GM06990 (cell line): Measurements from ENCODE around the gene ADAMTS3.
A peak's percentile ranks its signal among the peaks of the same experiment; 100 is the strongest.

ENCODE experiments used
- DNase-seq: peaks from one replicate; pipeline ENCODE4 v3.0.0-alpha.2; 2011; ENCODE audit not compliant: insufficient read length; ENCODE audit errors: extremely low read depth
- H3K27me3 ChIP-seq: replicated peaks from 2 replicates; pipeline ENCODE4 v1.6.0; 2011; ENCODE audit warnings: low read length; ENCODE audit not compliant: control insufficient read depth, insufficient read depth
- H3K36me3 ChIP-seq: 2 replicates; pipeline ENCODE4 v1.5.1; 2011; ENCODE audit warnings: low read length; ENCODE audit not compliant: control insufficient read depth, insufficient read depth
- H3K4me3 ChIP-seq: replicated peaks from 2 replicates; pipeline ENCODE4 v1.5.1; 2011; ENCODE audit warnings: low read depth, mild to moderate bottlenecking, control low read depth, low read length
- TF ChIP-seq, protein P1 (sequence below): IDR thresholded peaks from 2 replicates; pipeline ENCODE4 v1.5.1; 2011; ENCODE audit warnings: low read length, control low read depth, mild to moderate bottlenecking, inconsistent platforms; ENCODE audit not compliant: insufficient read depth, poor library complexity, severe bottlenecking

ADAMTS3 gene

DNA sequence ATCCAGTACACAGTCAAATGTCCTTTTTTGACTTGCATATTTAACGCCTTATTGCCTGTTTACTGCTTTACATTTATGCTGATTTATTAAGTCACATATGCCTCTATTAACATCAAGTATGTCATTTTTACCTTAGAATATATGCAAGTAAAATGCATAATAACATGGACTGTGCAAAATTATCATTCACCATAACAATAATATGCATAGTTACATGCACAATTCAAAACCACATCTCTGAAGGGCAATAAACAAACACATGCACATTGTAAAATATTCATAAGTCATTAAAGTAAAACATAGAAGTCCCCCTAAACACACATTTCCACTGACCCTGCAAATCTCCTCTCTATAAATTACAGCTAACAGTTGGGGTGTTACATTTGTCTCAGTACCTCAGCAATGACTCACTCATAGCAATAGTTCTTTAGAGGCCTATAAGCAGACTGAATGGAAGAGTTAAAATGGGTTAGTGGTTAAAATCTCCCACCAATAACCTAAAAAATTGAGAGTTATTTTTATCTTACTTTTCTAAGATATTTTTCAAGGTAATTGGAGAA, 61.1 kb downstream of the ADAMTS3 start:
- Histone ChIP-seq H3K27me3 (no peaks in the 10 kb centered on the region), H3K36me3 (no peaks in the 10 kb centered on the region), H3K4me3 (no peak overlapping the region)
- DNase-seq, result no peak
- TF ChIP-seq, protein P1, sequence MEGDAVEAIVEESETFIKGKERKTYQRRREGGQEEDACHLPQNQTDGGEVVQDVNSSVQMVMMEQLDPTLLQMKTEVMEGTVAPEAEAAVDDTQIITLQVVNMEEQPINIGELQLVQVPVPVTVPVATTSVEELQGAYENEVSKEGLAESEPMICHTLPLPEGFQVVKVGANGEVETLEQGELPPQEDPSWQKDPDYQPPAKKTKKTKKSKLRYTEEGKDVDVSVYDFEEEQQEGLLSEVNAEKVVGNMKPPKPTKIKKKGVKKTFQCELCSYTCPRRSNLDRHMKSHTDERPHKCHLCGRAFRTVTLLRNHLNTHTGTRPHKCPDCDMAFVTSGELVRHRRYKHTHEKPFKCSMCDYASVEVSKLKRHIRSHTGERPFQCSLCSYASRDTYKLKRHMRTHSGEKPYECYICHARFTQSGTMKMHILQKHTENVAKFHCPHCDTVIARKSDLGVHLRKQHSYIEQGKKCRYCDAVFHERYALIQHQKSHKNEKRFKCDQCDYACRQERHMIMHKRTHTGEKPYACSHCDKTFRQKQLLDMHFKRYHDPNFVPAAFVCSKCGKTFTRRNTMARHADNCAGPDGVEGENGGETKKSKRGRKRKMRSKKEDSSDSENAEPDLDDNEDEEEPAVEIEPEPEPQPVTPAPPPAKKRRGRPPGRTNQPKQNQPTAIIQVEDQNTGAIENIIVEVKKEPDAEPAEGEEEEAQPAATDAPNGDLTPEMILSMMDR, result no peak

DNA sequence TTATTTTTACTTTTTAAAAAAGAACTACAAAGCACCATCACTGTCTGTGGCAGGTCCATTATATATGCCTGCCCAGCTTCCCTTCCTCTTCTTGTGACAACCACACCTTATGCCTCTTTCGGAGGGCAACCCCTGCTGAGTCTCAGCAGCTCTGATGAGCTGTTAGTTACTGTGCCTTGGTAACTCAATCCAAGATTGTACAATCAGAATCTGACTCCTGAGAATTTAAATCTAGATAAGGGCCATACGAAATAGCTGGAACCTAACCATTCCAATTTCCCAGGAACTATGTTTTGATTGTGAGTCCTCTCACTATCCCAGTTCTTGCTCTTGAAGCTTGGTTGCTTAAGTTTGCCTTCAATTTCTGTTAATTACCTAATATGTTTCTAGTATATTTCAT, 61.9 kb downstream of the ADAMTS3 start:
- Histone ChIP-seq H3K4me3 (no peak overlapping the region), H3K27me3 (no peaks in the 10 kb centered on the region), H3K36me3 (no peaks in the 10 kb centered on the region)
- TF ChIP-seq, protein P1, result no peak
- no peak for DNase-seq

DNA sequence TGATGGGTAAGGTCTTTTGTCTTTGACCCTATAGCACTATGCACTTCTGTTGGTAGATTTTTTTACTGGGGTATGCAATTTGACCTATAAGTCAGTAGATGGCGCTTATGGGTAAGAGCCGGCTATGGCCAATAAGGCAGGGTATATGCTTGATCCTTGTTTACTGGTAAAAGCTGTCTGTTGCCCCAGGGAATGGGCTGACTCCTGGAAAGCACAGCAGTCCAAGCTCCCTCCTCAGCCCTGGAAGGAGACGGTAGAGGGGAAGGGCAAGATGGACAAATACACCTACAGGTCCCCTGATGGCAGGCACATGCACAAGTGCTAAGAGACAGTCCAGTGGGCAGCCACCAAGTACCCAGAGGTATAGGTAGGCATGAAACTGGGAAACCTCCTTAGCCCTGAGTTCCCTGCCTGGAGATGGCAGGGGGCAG, 63.7 kb downstream of the ADAMTS3 start:
- H3K4me3 ChIP-seq, result no peak overlapping the region
- TF ChIP-seq, protein P1, result peak; percentile 78
- DNase-seq, result peak; percentile 9
- no peaks in the 10 kb centered on the region for H3K36me3 ChIP-seq
- no peaks in the 10 kb centered on the region for H3K27me3 ChIP-seq

DNA sequence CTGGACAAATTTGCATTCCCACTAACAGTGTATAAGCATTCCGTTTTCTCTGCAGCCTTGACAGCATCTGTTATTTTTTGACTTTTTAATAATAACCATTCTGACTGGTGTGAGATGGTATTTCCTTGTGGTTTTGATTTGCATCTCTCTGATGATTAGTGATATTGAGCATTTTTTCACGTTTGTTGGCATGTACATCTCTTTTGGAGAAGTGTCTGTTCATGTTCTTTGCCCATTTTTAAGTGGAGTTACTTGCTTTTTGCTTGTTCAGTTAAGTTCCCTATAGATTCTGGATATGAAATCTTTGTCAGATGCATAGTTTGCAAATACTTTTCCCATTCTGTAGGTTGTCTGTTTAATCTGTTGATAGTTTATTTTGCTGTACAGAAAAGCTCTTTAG, 68.8 kb downstream of the ADAMTS3 start:
- TF ChIP-seq, protein P1, result no peak
- Histone ChIP-seq H3K4me3 (no peak overlapping the region), H3K36me3 (no peaks in the 10 kb centered on the region), H3K27me3 (no peaks in the 10 kb centered on the region)
- no peak for DNase-seq

DNA sequence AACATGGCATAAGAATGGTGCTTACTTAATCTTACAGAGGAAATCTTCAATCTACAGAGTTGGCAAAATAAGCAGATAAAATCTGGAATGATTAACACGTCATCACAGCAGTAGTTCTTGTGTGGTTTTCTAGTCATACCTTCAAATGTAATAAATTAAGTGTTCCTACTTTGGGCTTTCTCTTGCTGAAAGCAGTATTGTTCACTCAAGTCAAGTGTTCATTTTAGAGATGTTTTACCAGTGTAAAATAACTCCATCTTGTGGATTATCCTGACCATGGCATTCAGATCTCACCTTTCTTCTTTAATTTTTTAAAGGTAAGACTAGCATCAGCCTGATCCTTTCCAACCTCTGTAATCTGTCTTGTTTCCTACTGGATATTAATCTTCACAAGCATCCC, 72.9 kb downstream of the ADAMTS3 start:
- DNase-seq, result no peak
- TF ChIP-seq, protein P1, result no peak
- Histone ChIP-seq H3K36me3 (no peaks in the 10 kb centered on the region), H3K27me3 (no peaks in the 10 kb centered on the region), H3K4me3 (no peak overlapping the region)

DNA sequence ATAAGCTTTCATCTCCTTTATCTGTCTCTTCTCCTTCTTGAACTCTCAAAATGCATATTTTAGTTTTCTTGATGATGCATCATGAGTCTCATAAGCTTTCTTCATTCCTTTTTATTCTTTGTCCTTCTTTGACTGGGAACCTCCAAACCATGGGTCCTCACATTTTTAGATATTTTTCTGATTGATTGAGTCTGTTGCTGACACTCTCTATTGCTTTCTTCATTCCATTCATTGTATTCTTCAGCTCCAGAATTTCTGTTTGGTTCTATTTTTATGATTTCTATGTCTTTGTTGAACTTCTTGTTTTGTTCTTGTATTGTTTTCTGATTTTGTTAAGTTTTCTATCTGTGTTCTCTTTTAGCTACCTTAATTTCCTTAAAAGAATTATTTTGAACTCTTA, 74.9 kb downstream of the ADAMTS3 start:
- Histone ChIP-seq H3K36me3 (no peaks in the 10 kb centered on the region), H3K27me3 (no peaks in the 10 kb centered on the region), H3K4me3 (no peak overlapping the region)
- TF ChIP-seq, protein P1, result no peak
- no peak for DNase-seq
